Naive thymus-derived CD8-positive, alpha-beta T cell (primary cell): ENCODE results near the gene CATSPERB. TPM values are rescaled to one million over a fixed set of nuclear protein-coding genes. Genes with fewer than 3 reads are reported as not detected.
"Not testable (repeated sequence)": the region's sequence is repeated elsewhere in the genome, so short reads cannot be mapped to it uniquely, and the experiment has no call there.

Experiments
- ATAC-seq, 2 donors: fragments of 150-1000 bp; cut with Tn5 transposase in 1 of 2; sonication (Bioruptor Pico), chemical (Tn5 transposase) in 1 of 2; 1 replicate in 1 of 2; 2 replicates in 1 of 2; pipeline ENCODE4 v1.10.0; 2021; ENCODE audit warnings: mild to moderate bottlenecking in 2 of 2, moderate library complexity in 2 of 2
- POLR2A ChIA-PET: fragments of 350-600 bp; sonication (Branson Sonifier 250); formaldehyde crosslinking; loops from one replicate; lab custom pipeline; 2021; ENCODE audit warnings: antibody characterized with exemption; lab: Charles Lee
- DNase-seq, 10 donors: peaks; one replicate each; pipeline versions ENCODE4 v3.0.0 to v3.0.0-alpha.2; 2020 to 2022
- H3K27ac Mint-ChIP-seq, 10 donors: one replicate each; pipeline ENCODE4 v1.8.0; 2020 to 2022; ENCODE audit warnings: mild to moderate bottlenecking in 10 of 10, mixed read lengths in 10 of 10, moderate library complexity in 4 of 10, inconsistent platforms in 1 of 10
- H3K27me3 Mint-ChIP-seq, 5 donors: one replicate each; pipeline ENCODE4 v1.8.0; 2021 to 2022; ENCODE audit warnings: mixed read lengths in 5 of 5
- H3K36me3 Mint-ChIP-seq, 3 donors: one replicate each; pipeline ENCODE4 v1.8.0; 2020 to 2022; ENCODE audit warnings: mixed read lengths in 3 of 3, mild to moderate bottlenecking in 2 of 3, inconsistent platforms in 1 of 3
- H3K4me1 Mint-ChIP-seq, 4 donors: one replicate each; pipeline ENCODE4 v1.8.0; 2021 to 2022; ENCODE audit warnings: mixed read lengths in 4 of 4
- H3K4me3 Mint-ChIP-seq, 10 donors: one replicate each; pipeline ENCODE4 v1.8.0; 2020 to 2022; ENCODE audit warnings: mild to moderate bottlenecking in 10 of 10, mixed read lengths in 10 of 10, moderate library complexity in 6 of 10, inconsistent platforms in 1 of 10
- H3K9me3 Mint-ChIP-seq, 9 donors: one replicate each; pipeline ENCODE4 v1.8.0; 2020 to 2022; ENCODE audit warnings: mixed read lengths in 9 of 9, mild to moderate bottlenecking in 3 of 9, inconsistent platforms in 1 of 9, moderate library complexity in 1 of 9
- polyA plus RNA-seq, 3 donors: library from polyadenylated mRNA; unstranded; fragments of 300-500 nt; fragmentation: Illumina TruSeq; gene quantifications; one replicate each; pipeline ENCODE4 v1.2.3, GENCODE V29; 2021
- total RNA-seq, 8 experiments: library from RNA in 2 of 8; stranded (reverse) in 2 of 8; gene quantifications; one replicate each; pipeline ENCODE4 v1.2.3 and lab custom pipeline; 2021 to 2026

Gene CATSPERB
- total and polyA plus RNA-seq, 5 experiments from 2014 or later, result 0.09 to 6.3 (median 2.6) TPM; not detected in 1

DNA sequence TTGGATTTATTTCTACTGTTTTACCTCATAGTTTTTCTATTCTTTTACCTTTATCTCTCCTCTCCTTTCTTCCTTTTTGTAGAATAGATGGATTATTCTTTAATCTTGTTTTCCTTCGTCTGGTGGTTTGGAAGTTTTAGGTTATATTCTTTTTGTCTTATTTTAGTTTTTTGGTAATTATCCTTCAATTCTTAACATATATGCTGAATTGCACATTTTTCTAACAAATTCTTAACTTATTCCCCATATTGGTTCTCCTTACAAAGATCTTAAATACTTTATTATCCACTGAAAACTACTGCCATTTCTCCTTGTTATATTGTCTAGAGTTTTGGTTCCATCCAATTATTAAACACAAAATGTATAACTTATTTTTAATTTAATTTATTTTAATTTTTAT lies 42.3 kb downstream of the CATSPERB start:
- Mint-ChIP-seq H3K9me3 (peaks cover 0 to 12% (median 2%) of the 10 kb centered on the region in 9 donors), H3K36me3 (peaks cover 3 to 14% (median 12%) of the 10 kb centered on the region in 3 donors), H3K27ac (no peak overlapping the region), H3K4me3 (no peak overlapping the region), H3K4me1 (no peaks in the 10 kb centered on the region), H3K27me3 (no peaks in the 10 kb centered on the region)
- POLR2A ChIA-PET, result no interaction called here
- DNase-seq, result no peak
- ATAC-seq, result no peak

DNA sequence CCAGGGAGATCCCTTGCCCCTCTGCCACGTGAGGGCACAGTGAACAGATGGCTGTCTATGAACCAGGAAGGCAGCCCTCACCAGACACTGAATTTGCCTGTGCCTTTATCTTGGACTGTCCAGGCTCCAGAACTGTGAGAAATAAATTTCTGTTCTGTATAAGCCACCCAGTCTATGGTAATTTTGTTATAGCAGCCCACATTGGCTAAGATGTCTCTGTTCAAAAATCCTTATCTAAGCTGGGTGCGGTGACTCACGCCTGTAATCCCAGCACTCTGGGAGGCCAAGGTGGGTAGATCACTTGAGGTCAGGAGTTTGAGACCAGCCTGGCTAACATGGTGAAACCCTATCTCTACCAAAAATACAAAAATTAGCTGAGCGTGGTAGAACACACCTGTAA lies 44.5 kb downstream of the CATSPERB start:
- ATAC-seq, DNase-seq, H3K27me3 Mint-ChIP-seq, H3K27ac Mint-ChIP-seq, H3K4me3 Mint-ChIP-seq, POLR2A ChIA-PET, H3K4me1 Mint-ChIP-seq: not testable (repeated sequence)
- H3K9me3 Mint-ChIP-seq, result peaks cover 0 to 12% (median 2%) of the 10 kb centered on the region in 9 donors
- peaks cover 3 to 12% (median 11%) of the 10 kb centered on the region in 3 donors for H3K36me3 Mint-ChIP-seq

DNA sequence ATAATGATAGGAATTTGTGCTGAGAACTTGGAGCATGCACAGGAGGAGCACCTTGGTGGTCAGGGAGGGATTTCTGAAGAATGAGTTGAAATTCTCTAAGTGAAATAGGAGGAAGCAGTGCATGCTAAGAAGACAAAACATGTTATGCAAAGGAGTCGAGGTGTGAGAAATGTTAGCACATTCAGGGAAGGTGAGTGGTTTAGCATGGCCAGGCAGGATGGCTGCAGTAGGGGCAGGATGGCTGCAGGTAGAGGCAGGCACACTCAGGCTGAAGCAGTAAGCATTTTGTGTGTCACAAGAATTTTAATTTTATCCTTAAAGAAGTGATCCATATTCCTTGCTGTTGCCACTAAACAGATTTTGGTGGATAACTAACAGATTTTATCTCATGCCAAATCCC lies 46.3 kb downstream of the CATSPERB start:
- Mint-ChIP-seq H3K27me3 (no peaks in the 10 kb centered on the region), H3K9me3 (peaks cover 0 to 4% (median 0%) of the 10 kb centered on the region in 9 donors), H3K36me3 (peaks cover 3 to 5% (median 3%) of the 10 kb centered on the region in 3 donors), H3K4me1 (peaks cover 0 to 5% (median 0%) of the 10 kb centered on the region in 4 donors), H3K4me3 (no peak overlapping the region), H3K27ac (no peak overlapping the region)
- ATAC-seq (no peak), DNase-seq (no peak)
- POLR2A ChIA-PET, result no interaction called here

DNA sequence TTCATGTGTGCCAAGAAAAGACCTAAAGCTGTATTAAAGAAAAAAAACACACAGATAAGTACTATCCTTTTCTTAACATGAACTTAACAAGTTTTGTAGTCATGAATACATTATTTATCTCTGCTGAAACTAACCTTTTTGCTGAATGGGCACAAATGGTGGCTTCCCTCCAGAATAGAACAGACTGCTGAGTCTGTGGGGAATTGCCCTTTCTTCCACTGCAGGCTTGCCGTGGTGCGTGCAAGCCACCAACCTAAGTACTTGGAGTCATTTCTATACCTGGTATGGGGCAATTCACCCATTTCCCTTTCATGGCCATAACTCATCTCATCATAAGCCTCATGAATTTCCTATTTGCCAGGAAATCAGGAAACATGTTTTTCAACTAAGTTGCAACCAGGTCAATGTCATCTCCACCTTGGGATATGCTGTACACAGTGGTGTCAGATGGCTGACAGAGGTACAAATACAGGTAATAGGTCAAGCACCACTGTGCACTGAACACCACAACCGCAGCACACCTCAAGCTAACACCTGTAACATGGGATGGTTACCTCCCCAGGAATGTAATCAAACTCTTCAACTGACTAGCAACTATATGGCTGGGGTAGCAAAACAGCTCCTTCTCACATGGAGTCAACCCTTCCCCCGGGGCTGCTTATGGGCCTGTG lies 49.9 kb downstream of the CATSPERB start:
- H3K4me1 Mint-ChIP-seq, result peaks cover 0 to 5% (median 0%) of the 10 kb centered on the region in 4 donors
- no peak overlapping the region for H3K27ac Mint-ChIP-seq
- ATAC-seq, result no peak
- DNase-seq, result no peak
- H3K27me3 Mint-ChIP-seq, result peaks cover 0 to 2% (median 0%) of the 10 kb centered on the region in 5 donors
- peaks cover 0 to 6% (median 5%) of the 10 kb centered on the region in 3 donors for H3K36me3 Mint-ChIP-seq
- POLR2A ChIA-PET, result no interaction called here
- H3K9me3 Mint-ChIP-seq, result peaks cover 0 to 9% (median 0%) of the 10 kb centered on the region in 9 donors
- H3K4me3 Mint-ChIP-seq, result no peak overlapping the region

DNA sequence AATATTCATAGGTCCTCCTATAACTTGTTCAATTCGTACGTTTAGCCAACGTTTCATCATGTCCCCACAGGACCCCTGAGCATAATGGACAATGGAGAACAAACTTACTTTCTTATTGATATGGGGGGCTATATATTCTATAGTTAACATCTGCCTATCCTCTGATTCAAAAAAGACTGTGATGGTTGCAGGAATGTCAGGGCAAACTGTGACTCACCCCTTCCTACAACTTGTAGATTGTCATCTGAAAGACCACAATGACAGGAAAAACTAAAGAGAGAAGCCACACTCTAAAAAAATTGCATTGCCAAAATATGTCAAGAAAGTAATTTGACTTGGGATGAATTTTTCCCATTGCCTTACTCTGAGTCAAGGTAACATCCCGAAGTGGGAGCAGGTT lies 50.8 kb downstream of the CATSPERB start:
- Mint-ChIP-seq H3K36me3 (peaks cover 0 to 10% (median 6%) of the 10 kb centered on the region in 3 donors), H3K27me3 (peaks cover 0 to 2% (median 0%) of the 10 kb centered on the region in 5 donors), H3K4me3 (no peak overlapping the region), H3K9me3 (peaks cover 0 to 9% (median 0%) of the 10 kb centered on the region in 9 donors), H3K27ac (no peak overlapping the region), H3K4me1 (peaks cover 0 to 5% (median 0%) of the 10 kb centered on the region in 4 donors)
- POLR2A ChIA-PET, result no interaction called here
- no peak for ATAC-seq
- no peak for DNase-seq

DNA sequence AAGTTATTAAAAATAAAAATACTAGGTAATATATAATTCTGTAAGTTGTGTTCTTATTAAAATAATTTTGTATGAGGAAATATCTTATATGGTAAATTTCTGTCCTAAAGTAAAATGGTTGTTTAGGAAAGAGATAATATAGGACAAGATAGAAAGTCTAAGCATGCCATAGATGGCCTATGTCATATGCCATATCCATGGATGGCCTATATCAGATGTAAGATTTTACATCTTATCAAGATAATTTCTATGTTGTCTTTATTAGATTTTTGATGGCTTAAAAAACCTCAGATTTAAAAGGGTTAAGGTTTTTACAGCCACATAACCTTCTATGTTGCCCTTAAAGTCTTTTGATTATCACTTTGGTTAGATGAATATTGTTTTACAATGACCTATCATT lies 52.6 kb downstream of the CATSPERB start:
- DNase-seq, result no peak
- Mint-ChIP-seq H3K9me3 (peaks cover 0 to 9% (median 0%) of the 10 kb centered on the region in 9 donors), H3K4me1 (peaks cover 0 to 5% (median 0%) of the 10 kb centered on the region in 4 donors), H3K4me3 (no peak overlapping the region), H3K27me3 (peaks cover 0 to 2% (median 0%) of the 10 kb centered on the region in 5 donors), H3K27ac (no peak overlapping the region), H3K36me3 (peaks cover 0 to 10% (median 6%) of the 10 kb centered on the region in 3 donors)
- POLR2A ChIA-PET, result no interaction called here
- ATAC-seq, result no peak

DNA sequence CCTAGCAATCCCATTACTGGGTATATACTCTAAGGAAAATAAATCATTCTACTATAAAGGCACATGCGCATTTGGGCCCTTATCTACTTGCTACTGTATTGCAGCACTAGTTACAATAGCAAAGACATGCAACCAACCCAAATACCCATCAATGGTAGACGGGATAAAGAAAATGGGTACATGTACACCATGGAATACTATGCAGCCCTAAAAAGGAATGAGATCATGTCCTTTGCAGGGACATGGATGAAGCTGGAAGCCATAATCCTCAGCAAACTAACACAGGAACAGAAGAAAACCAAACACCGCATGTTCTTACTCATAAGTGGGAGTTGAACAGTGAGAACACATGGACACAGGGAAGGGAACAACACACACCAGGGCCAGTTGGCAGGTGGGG lies 54.2 kb downstream of the CATSPERB start:
- POLR2A ChIA-PET, result interaction anchor here (0.5 kb wide), 1 partner anchor 187 kb away, joined by 3 read pairs; no protein-coding TSS in a partner anchor
- ATAC-seq, H3K27me3 Mint-ChIP-seq, H3K4me3 Mint-ChIP-seq, H3K9me3 Mint-ChIP-seq, H3K27ac Mint-ChIP-seq, H3K4me1 Mint-ChIP-seq, DNase-seq: not testable (repeated sequence)
- peaks cover 0 to 18% (median 6%) of the 10 kb centered on the region in 3 donors for H3K36me3 Mint-ChIP-seq

DNA sequence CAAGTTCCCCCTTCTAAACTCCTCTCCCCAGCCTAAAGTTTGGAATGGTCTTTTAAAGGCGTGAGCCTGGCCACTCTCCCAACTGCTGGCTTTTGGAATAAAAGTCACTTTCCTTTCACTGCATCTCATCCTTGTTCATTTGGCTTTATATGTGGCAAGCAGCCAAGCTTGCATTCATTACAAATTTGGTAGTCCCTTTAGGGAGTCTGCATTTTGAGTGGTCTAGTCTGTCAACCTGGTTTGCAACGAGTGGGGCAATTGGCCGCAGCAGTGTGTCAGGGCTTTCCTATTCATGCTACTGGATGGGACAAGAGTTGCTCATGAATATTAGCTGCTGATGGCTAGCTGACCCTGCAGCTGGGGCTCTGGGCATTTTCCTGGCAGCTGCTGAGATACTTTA lies 57.0 kb downstream of the CATSPERB start:
- no peak for ATAC-seq
- Mint-ChIP-seq H3K4me3 (no peak overlapping the region), H3K9me3 (peaks cover 0 to 9% (median 0%) of the 10 kb centered on the region in 9 donors), H3K27me3 (peaks cover 0 to 2% (median 0%) of the 10 kb centered on the region in 5 donors), H3K4me1 (no peaks in the 10 kb centered on the region), H3K27ac (peak overlapping the region in 1 of 10 donors; percentile 63), H3K36me3 (peaks cover 0 to 18% (median 5%) of the 10 kb centered on the region in 3 donors)
- POLR2A ChIA-PET, result no interaction called here
- no peak for DNase-seq

DNA sequence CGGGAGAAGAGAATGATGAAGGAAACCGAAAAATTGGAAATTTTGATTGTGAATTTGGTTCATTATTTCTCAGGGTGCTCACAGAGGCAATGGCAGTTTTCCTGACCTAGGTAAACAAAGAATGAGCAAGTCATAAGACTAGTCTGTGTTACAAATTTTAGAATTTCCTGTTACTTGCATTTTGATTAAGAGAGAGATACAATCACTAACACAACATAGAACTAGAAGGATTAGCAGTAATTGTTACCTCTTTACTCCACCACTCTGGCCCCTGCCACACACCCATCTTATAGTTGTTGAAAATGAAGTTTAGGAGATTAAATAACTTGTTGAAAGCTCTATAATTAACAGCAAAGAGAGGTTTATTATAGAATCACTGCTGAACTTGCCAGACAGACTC lies 62.0 kb downstream of the CATSPERB start:
- H3K36me3 Mint-ChIP-seq, result peaks cover 0 to 30% (median 4%) of the 10 kb centered on the region in 3 donors
- no peak for ATAC-seq
- H3K27ac Mint-ChIP-seq, result no peak overlapping the region
- H3K9me3 Mint-ChIP-seq, result no peaks in the 10 kb centered on the region
- H3K27me3 Mint-ChIP-seq, result no peaks in the 10 kb centered on the region
- DNase-seq, result no peak
- H3K4me1 Mint-ChIP-seq, result no peaks in the 10 kb centered on the region
- H3K4me3 Mint-ChIP-seq, result no peak overlapping the region
- POLR2A ChIA-PET, result no interaction called here

DNA sequence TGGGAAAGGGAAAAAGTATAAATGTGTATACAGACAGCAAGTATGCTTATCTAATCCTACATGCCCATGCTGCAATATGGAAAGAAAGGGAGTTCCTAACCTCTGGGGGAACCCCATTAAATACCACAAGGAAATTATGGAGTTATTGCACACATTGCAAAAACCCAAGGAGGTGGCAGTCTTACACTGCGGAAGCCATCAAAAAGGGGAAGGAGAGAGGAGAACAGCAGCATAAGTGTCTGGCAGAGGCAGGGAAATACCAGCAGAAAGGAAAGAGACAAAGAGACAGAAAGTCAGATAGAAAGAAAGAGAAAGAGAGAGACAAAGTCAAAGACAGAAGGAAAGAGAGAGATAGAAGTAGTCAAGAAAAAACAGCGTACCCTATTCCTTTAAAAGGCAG lies 64.8 kb downstream of the CATSPERB start:
- not testable (repeated sequence) for H3K4me3 Mint-ChIP-seq, H3K9me3 Mint-ChIP-seq, H3K27me3 Mint-ChIP-seq, H3K4me1 Mint-ChIP-seq, H3K27ac Mint-ChIP-seq, ATAC-seq, DNase-seq
- POLR2A ChIA-PET, result interaction anchor here (0.6 kb wide), 1 partner anchor 18 kb away, joined by 4 read pairs; no protein-coding TSS in a partner anchor
- peaks cover 0 to 21% (median 4%) of the 10 kb centered on the region in 3 donors for H3K36me3 Mint-ChIP-seq

DNA sequence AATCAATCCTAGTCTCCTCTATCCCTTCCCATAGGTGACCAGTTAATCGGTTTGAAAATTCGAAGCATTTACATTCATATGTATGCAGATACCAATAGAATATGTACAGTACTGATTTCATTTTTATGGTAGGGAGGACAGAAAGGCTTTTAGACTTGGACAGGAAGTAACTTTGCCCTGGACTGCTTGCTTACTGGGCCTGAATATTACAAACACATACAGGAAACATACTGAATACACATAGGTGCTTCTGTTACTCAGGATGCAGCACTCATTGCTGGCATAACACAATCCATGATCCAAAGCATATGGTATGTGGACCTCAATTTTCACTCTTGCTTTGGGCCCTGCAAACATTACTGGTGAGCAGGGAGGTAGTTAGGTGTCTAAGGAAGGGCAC lies 71.1 kb downstream of the CATSPERB start:
- ATAC-seq (no peak), DNase-seq (no peak)
- Mint-ChIP-seq H3K27ac (no peak overlapping the region), H3K4me1 (no peaks in the 10 kb centered on the region), H3K36me3 (peaks cover under 1 to 9% (median 3%) of the 10 kb centered on the region in 3 donors), H3K27me3 (no peaks in the 10 kb centered on the region), H3K9me3 (peaks cover 0 to 10% (median 2%) of the 10 kb centered on the region in 9 donors), H3K4me3 (no peak overlapping the region)
- POLR2A ChIA-PET, result no interaction called here

DNA sequence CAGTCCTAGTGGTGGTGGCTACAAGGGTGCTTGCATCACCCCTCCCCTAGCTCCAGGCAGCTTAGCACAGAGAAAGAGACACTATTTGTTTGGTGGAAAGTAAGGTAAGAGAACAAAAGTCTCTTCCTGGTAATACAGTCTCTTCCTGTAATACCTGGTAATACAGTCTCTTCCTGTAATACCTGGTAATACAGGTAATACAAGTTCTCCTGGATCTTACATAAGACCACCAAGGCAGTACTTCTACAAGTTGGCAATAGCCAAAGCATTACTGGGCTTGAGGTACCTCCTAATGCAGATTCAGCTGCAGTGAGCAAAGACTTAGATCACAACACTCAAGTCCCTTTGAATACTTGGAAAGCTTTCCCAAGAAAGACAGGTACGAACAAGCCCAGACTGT lies 77.0 kb downstream of the CATSPERB start:
- Mint-ChIP-seq H3K36me3 (peaks cover 3 to 8% (median 8%) of the 10 kb centered on the region in 3 donors), H3K27me3 (no peaks in the 10 kb centered on the region), H3K4me3 (no peak overlapping the region), H3K9me3 (peaks cover 0 to 10% (median 4%) of the 10 kb centered on the region in 9 donors), H3K27ac (no peak overlapping the region), H3K4me1 (peaks cover 0 to 5% (median 2%) of the 10 kb centered on the region in 4 donors)
- DNase-seq (no peak), ATAC-seq (no peak)
- POLR2A ChIA-PET, result no interaction called here

DNA sequence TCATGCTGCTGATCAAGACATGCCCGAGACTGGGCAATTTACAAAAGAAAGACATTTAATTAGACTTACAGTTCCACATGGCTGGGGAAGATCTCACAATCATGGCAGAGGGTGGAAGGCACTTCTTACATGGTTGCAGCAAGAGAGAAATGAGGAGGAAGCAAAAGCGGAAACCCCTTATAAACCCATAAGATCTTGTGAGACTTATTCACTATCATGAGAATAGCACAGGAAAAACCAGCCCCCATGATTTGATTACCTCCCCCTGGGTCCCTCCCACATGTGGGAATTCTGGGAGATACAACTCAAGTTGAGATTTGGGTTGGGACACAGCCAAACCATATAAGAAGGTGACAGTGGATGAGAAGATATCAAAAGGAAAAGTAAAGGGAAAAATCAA lies 78.4 kb downstream of the CATSPERB start:
- Mint-ChIP-seq H3K27ac (no peak overlapping the region), H3K27me3 (peaks cover 0 to 2% (median 0%) of the 10 kb centered on the region in 5 donors), H3K36me3 (peaks cover 3 to 8% (median 8%) of the 10 kb centered on the region in 3 donors), H3K4me1 (peaks cover 0 to 5% (median 2%) of the 10 kb centered on the region in 4 donors), H3K4me3 (no peak overlapping the region), H3K9me3 (peaks cover 0 to 10% (median 4%) of the 10 kb centered on the region in 9 donors)
- POLR2A ChIA-PET, result no interaction called here
- ATAC-seq (no peak), DNase-seq (no peak)
